ENCODE results near the gene BBS2. TPM values are rescaled to one million over a fixed set of nuclear protein-coding genes. Genes with fewer than 3 reads are reported as not detected.

Gene BBS2
- total RNA-seq, 2 donors from 2014 or later = 35.3 to 52.6 TPM

DNA sequence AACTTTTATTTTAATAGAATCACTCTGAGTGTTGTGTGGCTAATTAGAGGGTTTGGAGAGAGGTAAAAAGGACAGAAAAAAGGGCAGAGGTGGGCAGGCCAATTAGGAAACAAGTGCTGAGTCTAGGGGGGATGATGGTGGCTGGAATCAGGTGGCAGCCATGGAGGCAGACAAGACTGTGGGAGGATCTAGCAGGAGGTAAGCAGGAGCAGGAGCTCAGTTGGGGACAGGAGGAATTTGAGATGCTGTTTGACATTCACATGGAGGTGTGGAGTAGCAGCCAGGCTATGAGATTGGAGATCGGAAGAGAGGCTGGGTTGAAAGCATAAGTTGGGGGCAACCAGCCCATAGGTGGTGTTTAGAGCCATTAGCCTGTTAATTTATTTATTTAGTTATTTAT is 41.3 kb upstream of the BBS2 start:
- no peaks in the 10 kb centered on the region for H3K4me1 ChIP-seq (ENCODE audit: control insufficient read depth, insufficient read depth, low read length)
- no peak overlapping the region for H3K27ac ChIP-seq (ENCODE audit: low read depth, low read length)
- H3K9ac ChIP-seq (ENCODE audit: extremely low read depth, low read length, poor library complexity, severe bottlenecking) = no peak overlapping the region
- Mint-ChIP-seq H3K27ac (no peak overlapping the region), H3K9me3 (no peaks in the 10 kb centered on the region), H3K4me3 (no peak overlapping the region), H3K27me3 (ENCODE audit: insufficient read depth) (peaks cover 13% of the 10 kb centered on the region), H3K36me3 (ENCODE audit: low read depth) (no peaks in the 10 kb centered on the region), H3K4me1 (peaks cover 3% of the 10 kb centered on the region)
- no peak overlapping the region for H3K4me3 ChIP-seq (ENCODE audit: low read length)
- 91 to 100% methylated on average over 1 of the region's 1 CpG for WGBS, 2 experiments (ENCODE audit: insufficient coverage in 1 of 2, insufficient read length in 1 of 2)
- DNase-seq = no peak
- TF ChIP-seq, protein P1, sequence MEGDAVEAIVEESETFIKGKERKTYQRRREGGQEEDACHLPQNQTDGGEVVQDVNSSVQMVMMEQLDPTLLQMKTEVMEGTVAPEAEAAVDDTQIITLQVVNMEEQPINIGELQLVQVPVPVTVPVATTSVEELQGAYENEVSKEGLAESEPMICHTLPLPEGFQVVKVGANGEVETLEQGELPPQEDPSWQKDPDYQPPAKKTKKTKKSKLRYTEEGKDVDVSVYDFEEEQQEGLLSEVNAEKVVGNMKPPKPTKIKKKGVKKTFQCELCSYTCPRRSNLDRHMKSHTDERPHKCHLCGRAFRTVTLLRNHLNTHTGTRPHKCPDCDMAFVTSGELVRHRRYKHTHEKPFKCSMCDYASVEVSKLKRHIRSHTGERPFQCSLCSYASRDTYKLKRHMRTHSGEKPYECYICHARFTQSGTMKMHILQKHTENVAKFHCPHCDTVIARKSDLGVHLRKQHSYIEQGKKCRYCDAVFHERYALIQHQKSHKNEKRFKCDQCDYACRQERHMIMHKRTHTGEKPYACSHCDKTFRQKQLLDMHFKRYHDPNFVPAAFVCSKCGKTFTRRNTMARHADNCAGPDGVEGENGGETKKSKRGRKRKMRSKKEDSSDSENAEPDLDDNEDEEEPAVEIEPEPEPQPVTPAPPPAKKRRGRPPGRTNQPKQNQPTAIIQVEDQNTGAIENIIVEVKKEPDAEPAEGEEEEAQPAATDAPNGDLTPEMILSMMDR (conservative IDR thresholded peaks at IDR 0.05) = no peak
- no peaks in the 10 kb centered on the region for H3K36me3 ChIP-seq (ENCODE audit: control insufficient read depth, insufficient read depth, low read length)
- H3K27me3 ChIP-seq (ENCODE audit: control insufficient read depth, insufficient read depth, low read length, poor library complexity, severe bottlenecking) = peaks cover 9% of the 10 kb centered on the region
- H3K9me3 ChIP-seq (ENCODE audit: control insufficient read depth, low read length) = no peaks in the 10 kb centered on the region

DNA sequence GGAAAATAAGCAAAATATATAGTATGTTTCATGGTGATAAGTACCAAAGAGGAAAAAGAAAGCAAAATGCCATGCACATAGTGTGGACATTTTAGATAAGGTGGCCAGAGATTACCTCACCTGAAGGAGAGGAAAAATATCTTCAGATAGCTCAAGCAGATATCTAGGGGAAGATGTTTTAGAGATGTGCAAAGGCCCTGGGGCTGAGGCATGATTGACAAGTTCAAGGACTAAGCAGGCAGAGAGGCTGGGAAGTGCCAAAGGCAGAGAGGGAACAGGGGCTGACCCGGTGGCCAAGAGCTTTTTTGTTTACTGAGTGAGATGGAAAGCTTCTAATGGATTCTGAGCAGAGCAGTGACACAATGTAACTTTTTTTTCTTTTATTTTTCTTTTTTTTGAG is 40.6 kb upstream of the BBS2 start:
- Histone ChIP-seq H3K36me3 (ENCODE audit: control insufficient read depth, insufficient read depth, low read length) (no peaks in the 10 kb centered on the region), H3K27me3 (ENCODE audit: control insufficient read depth, insufficient read depth, low read length, poor library complexity, severe bottlenecking) (peaks cover 9% of the 10 kb centered on the region), H3K4me1 (ENCODE audit: control insufficient read depth, insufficient read depth, low read length) (no peaks in the 10 kb centered on the region), H3K4me3 (ENCODE audit: low read length) (no peak overlapping the region), H3K9ac (ENCODE audit: extremely low read depth, low read length, poor library complexity, severe bottlenecking) (no peak overlapping the region), H3K9me3 (ENCODE audit: control insufficient read depth, low read length) (no peaks in the 10 kb centered on the region), H3K27ac (ENCODE audit: low read depth, low read length) (no peak overlapping the region)
- H3K27me3 Mint-ChIP-seq (ENCODE audit: insufficient read depth) = peaks cover 6% of the 10 kb centered on the region
- TF ChIP-seq, protein P1 (conservative IDR thresholded peaks at IDR 0.05) = no peak
- no peaks in the 10 kb centered on the region for H3K36me3 Mint-ChIP-seq (ENCODE audit: low read depth)
- WGBS, 2 experiments (ENCODE audit: insufficient coverage in 1 of 2, insufficient read length in 1 of 2) = 71% methylated on average over 1 of the region's 1 CpG; no CpG with 5 or more reads in 1 of the 2 experiments
- no peak overlapping the region for H3K4me3 Mint-ChIP-seq
- H3K27ac Mint-ChIP-seq = no peak overlapping the region
- H3K4me1 Mint-ChIP-seq = peaks cover 3% of the 10 kb centered on the region
- DNase-seq = no peak
- H3K9me3 Mint-ChIP-seq = no peaks in the 10 kb centered on the region

DNA sequence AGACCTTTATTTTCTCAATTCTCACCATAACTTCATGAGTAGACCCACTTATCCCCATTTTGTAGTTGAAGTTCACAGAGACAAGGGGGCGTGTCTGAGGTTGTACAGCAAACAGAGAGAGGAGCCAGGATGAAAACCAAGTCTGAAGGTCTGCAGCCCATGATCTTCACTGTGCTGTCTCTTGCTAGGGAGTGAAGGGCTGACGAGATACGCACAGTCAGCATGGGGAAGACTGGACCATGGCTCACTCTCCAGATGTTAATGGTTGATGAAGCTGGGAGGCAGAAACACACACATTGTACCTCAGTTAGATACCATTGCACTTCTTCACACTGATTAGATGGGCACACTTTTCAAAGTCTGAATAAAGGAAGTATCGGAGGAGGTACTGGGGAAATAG is 39.3 kb upstream of the BBS2 start:
- no peak for DNase-seq
- peaks cover 9% of the 10 kb centered on the region for H3K27me3 ChIP-seq (ENCODE audit: control insufficient read depth, insufficient read depth, low read length, poor library complexity, severe bottlenecking)
- peaks cover 3% of the 10 kb centered on the region for H3K4me1 Mint-ChIP-seq
- TF ChIP-seq, protein P1 (conservative IDR thresholded peaks at IDR 0.05) = no peak
- H3K9me3 ChIP-seq (ENCODE audit: control insufficient read depth, low read length) = no peaks in the 10 kb centered on the region
- H3K9ac ChIP-seq (ENCODE audit: extremely low read depth, low read length, poor library complexity, severe bottlenecking) = no peak overlapping the region
- H3K27ac ChIP-seq (ENCODE audit: low read depth, low read length) = no peak overlapping the region
- no peak overlapping the region for H3K27ac Mint-ChIP-seq
- 93 to 96% methylated on average over 3 to 4 of the region's 4 CpGs for WGBS, 2 experiments (ENCODE audit: insufficient coverage in 1 of 2, insufficient read length in 1 of 2)
- H3K27me3 Mint-ChIP-seq (ENCODE audit: insufficient read depth) = peaks cover 5% of the 10 kb centered on the region
- H3K4me3 ChIP-seq (ENCODE audit: low read length) = no peak overlapping the region
- H3K4me3 Mint-ChIP-seq = no peak overlapping the region
- H3K36me3 Mint-ChIP-seq (ENCODE audit: low read depth) = no peaks in the 10 kb centered on the region
- no peaks in the 10 kb centered on the region for H3K36me3 ChIP-seq (ENCODE audit: control insufficient read depth, insufficient read depth, low read length)
- no peaks in the 10 kb centered on the region for H3K9me3 Mint-ChIP-seq
- H3K4me1 ChIP-seq (ENCODE audit: control insufficient read depth, insufficient read depth, low read length) = no peaks in the 10 kb centered on the region
